Breast epithelium (tissue), 4 donors: ENCODE results near the gene MX1. TPM values are rescaled to one million over a fixed set of nuclear protein-coding genes. Genes with fewer than 3 reads are reported as not detected.

Source experiments
- DNase-seq, 2 donors: peaks; one replicate each; pipeline ENCODE4 v3.0.0-alpha.2; 2019; ENCODE audit warnings: low spot score in 2 of 2
- H3K27ac ChIP-seq, 2 donors: fragments of 200-600 bp; sonication (generic) in 1 of 2; one replicate each; pipeline ENCODE4 v1.5.1; 2016 to 2019; ENCODE audit warnings: mild to moderate bottlenecking in 1 of 2
- H3K27me3 ChIP-seq, 2 donors: fragments of 200-600 bp; sonication (generic) in 1 of 2; one replicate each; pipeline versions ENCODE4 v1.5.1 to v1.6.0; 2017 to 2019; ENCODE audit warnings: control low read depth in 1 of 2, mild to moderate bottlenecking in 1 of 2
- H3K36me3 ChIP-seq: fragments of 200-600 bp; one replicate; pipeline ENCODE4 v1.5.1; 2019
- H3K4me1 ChIP-seq, 2 donors: fragments of 200-600 bp; sonication (generic); one replicate each; pipeline ENCODE4 v1.5.1; 2016 to 2019; ENCODE audit warnings: control low read depth in 1 of 2
- H3K4me3 ChIP-seq, 3 donors: fragments of 200-600 bp; sonication (generic); 1 replicate in 2 of 3; 2 replicates in 1 of 3; pipeline ENCODE4 v1.5.1; 2016 to 2019; ENCODE audit warnings: mild to moderate bottlenecking in 3 of 3, moderate library complexity in 2 of 3
- H3K9me3 ChIP-seq, 2 donors: fragments of 200-600 bp; sonication (generic) in 1 of 2; one replicate each; pipeline ENCODE4 v1.5.1; 2016 to 2019; ENCODE audit warnings: control low read depth in 1 of 2
- CTCF ChIP-seq, 3 donors: fragments of 450-650 bp; IDR thresholded peaks; one replicate each; pipeline ENCODE4 v1.5.1; 2016 to 2017; ENCODE audit warnings: antibody characterized with exemption in 3 of 3, mild to moderate bottlenecking in 3 of 3, moderate library complexity in 3 of 3
- POLR2A ChIP-seq: fragments of 450-650 bp; IDR thresholded peaks from one replicate; pipeline ENCODE4 v1.6.1; 2016; ENCODE audit warnings: antibody characterized with exemption, mild to moderate bottlenecking, moderate library complexity
- POLR2AphosphoS5 ChIP-seq, 3 donors: sonication (generic); formaldehyde crosslinking; IDR thresholded peaks; one replicate each; pipeline ENCODE4 v1.6.1; 2017; ENCODE audit warnings: antibody characterized with exemption in 3 of 3
- intact Hi-C: fragments of 100-400 bp; cut with DNase I; formaldehyde crosslinking; loops from one replicate; pipeline ENCODE4 v1.15.1; 2023; ENCODE audit warnings: low total_unique reads
- total RNA-seq, 3 donors: library from RNA; depleted of rRNA; stranded (reverse); fragments of >200 nt; gene quantifications; one replicate each; pipeline ENCODE4 v1.1.0, GENCODE V29; 2016

The MX1 gene
- total RNA-seq, 3 donors from 2014 or later, result 13.4 to 23.1 (median 21.8) TPM

GRCh38 chr21:41432562-41433460, 6.8 kb downstream of the MX1 start:
- no peak overlapping the region for H3K4me3 ChIP-seq
- no peak overlapping the region for H3K27ac ChIP-seq
- H3K4me1 ChIP-seq, result no peaks in the 10 kb centered on the region
- H3K27me3 ChIP-seq, result no peaks in the 10 kb centered on the region
- peaks cover 0 to 4% of the 10 kb centered on the region in 2 donors for H3K9me3 ChIP-seq
- intact Hi-C loops, result no loop called here
- no peak for TF ChIP-seq POLR2AphosphoS5 (IDR thresholded peaks at IDR 0.05)
- no peak for TF ChIP-seq POLR2A
- TF ChIP-seq CTCF (IDR thresholded peaks at IDR 0.05), result no peak
- DNase-seq, result no peak
- H3K36me3 ChIP-seq, result peaks cover 12% of the 10 kb centered on the region

- Histone ChIP-seq H3K36me3 (peaks cover 12% of the 10 kb centered on the region), H3K27ac (no peak overlapping the region), H3K4me1 (no peaks in the 10 kb centered on the region), H3K4me3 (no peak overlapping the region), H3K9me3 (peaks cover 0 to 4% of the 10 kb centered on the region in 2 donors), H3K27me3 (no peaks in the 10 kb centered on the region)
- DNase-seq, result no peak
- intact Hi-C loops, result no loop called here
- no peak for TF ChIP-seq POLR2A
- TF ChIP-seq POLR2AphosphoS5 (IDR thresholded peaks at IDR 0.05), result no peak
- TF ChIP-seq CTCF (IDR thresholded peaks at IDR 0.05), result no peak
Measured at GRCh38 chr21:41433566-41433965, 7.5 kb downstream of the MX1 start.

GRCh38 chr21:41435706-41436105, 9.7 kb downstream of the MX1 start:
- TF ChIP-seq POLR2AphosphoS5 (IDR thresholded peaks at IDR 0.05) (no peak), CTCF (IDR thresholded peaks at IDR 0.05) (no peak), POLR2A (no peak)
- Histone ChIP-seq H3K4me1 (no peaks in the 10 kb centered on the region), H3K27ac (no peak overlapping the region), H3K27me3 (no peaks in the 10 kb centered on the region), H3K4me3 (no peak overlapping the region), H3K36me3 (peaks cover 12% of the 10 kb centered on the region), H3K9me3 (peaks cover 0 to 4% of the 10 kb centered on the region in 2 donors)
- DNase-seq, result peak in 1 of 2 donors; percentile 12
- intact Hi-C loops, result no loop called here

- Histone ChIP-seq H3K4me1 (no peaks in the 10 kb centered on the region), H3K36me3 (peaks cover 15% of the 10 kb centered on the region), H3K27ac (no peak overlapping the region), H3K9me3 (peaks cover 0 to 4% of the 10 kb centered on the region in 2 donors), H3K4me3 (no peak overlapping the region), H3K27me3 (no peaks in the 10 kb centered on the region)
- DNase-seq, result no peak
- TF ChIP-seq POLR2A (no peak), CTCF (IDR thresholded peaks at IDR 0.05) (no peak), POLR2AphosphoS5 (IDR thresholded peaks at IDR 0.05) (no peak)
- intact Hi-C loops, result no loop called here
Measured at GRCh38 chr21:41437729-41438128, 11.7 kb downstream of the MX1 start.

GRCh38 chr21:41438425-41439113, 12.5 kb downstream of the MX1 start:
- no peak for TF ChIP-seq POLR2AphosphoS5 (IDR thresholded peaks at IDR 0.05)
- no peak for TF ChIP-seq POLR2A
- TF ChIP-seq CTCF (IDR thresholded peaks at IDR 0.05), result no peak
- no peaks in the 10 kb centered on the region for H3K27me3 ChIP-seq
- intact Hi-C loops, result no loop called here

More at GRCh38 chr21:41438425-41439113, 12.5 kb downstream of the MX1 start:
- H3K27ac ChIP-seq, result no peak overlapping the region
- H3K4me1 ChIP-seq, result no peaks in the 10 kb centered on the region
- DNase-seq, result no peak
- peaks cover 15% of the 10 kb centered on the region for H3K36me3 ChIP-seq
- no peak overlapping the region for H3K4me3 ChIP-seq
- H3K9me3 ChIP-seq, result peaks cover 0 to 4% of the 10 kb centered on the region in 2 donors
